OCI-LY1 (cell line): Measurements from ENCODE around the gene SYF2.
A peak's percentile ranks its signal among the peaks of the same experiment; 100 is the strongest.

Experiments used
- H2AFZ ChIP-seq: fragments of 200-600 bp; sonication (generic), shearing (Covaris generic); 2 replicates; pipeline ENCODE4 v1.6.0; 2014; ENCODE audit warnings: antibody characterized with exemption, mild to moderate bottlenecking, low read length
- H3F3A ChIP-seq: fragments of 200-600 bp; sonication (generic), shearing (Covaris generic); 2 replicates; pipeline ENCODE4 v1.6.0; 2014; ENCODE audit warnings: mild to moderate bottlenecking, antibody characterized with exemption, low read length, moderate library complexity; ENCODE audit not compliant: insufficient read depth
- H3K27ac ChIP-seq: fragments of 200-600 bp; sonication (generic); 2 replicates; pipeline ENCODE4 v1.5.1; 2014; ENCODE audit warnings: low read length, mixed run types, mild to moderate bottlenecking, low read depth; ENCODE audit not compliant: poor library complexity, severe bottlenecking
- H3K27me3 ChIP-seq: fragments of 200-600 bp; sonication (generic); 2 replicates; pipeline ENCODE4 v1.6.0; 2014; ENCODE audit warnings: antibody characterized with exemption, mild to moderate bottlenecking, low read length, moderate library complexity; ENCODE audit not compliant: insufficient read depth
- H3K36me3 ChIP-seq: fragments of 200-600 bp; sonication (generic); 2 replicates; pipeline ENCODE4 v1.6.1; 2014; ENCODE audit warnings: mild to moderate bottlenecking, antibody characterized with exemption, low read length, moderate library complexity, mixed read lengths; ENCODE audit not compliant: insufficient read depth
- H3K4me1 ChIP-seq: fragments of 200-600 bp; sonication (generic); 2 replicates; pipeline ENCODE4 v1.5.1; 2014; ENCODE audit warnings: mild to moderate bottlenecking, low read length, moderate library complexity; ENCODE audit not compliant: insufficient read depth, severe bottlenecking
- H3K4me2 ChIP-seq: fragments of 200-600 bp; sonication (generic), shearing (Covaris generic); 2 replicates; pipeline ENCODE4 v1.6.1; 2014; ENCODE audit warnings: low read length
- H3K4me3 ChIP-seq: fragments of 200-600 bp; sonication (generic); 2 replicates; pipeline ENCODE4 v1.5.1; 2014; ENCODE audit warnings: low read length, low read depth, mild to moderate bottlenecking, mixed read lengths; ENCODE audit not compliant: poor library complexity, severe bottlenecking
- H3K79me2 ChIP-seq: fragments of 200-600 bp; shearing (Covaris generic); 2 replicates; pipeline ENCODE4 v1.6.1; 2016; ENCODE audit warnings: mixed run types, low read length, mixed read lengths; ENCODE audit not compliant: insufficient read depth
- H3K9ac ChIP-seq: fragments of 200-600 bp; sonication (generic), shearing (Covaris generic); 2 replicates; pipeline ENCODE4 v1.6.1; 2014; ENCODE audit warnings: mild to moderate bottlenecking, low read length, mixed read lengths
- H3K9me2 ChIP-seq: fragments of 200-600 bp; sonication (generic), shearing (Covaris generic); 2 replicates; pipeline ENCODE4 v1.6.1; 2014; ENCODE audit warnings: low read depth, mild to moderate bottlenecking, low read length, mixed read lengths
- H3K9me3 ChIP-seq: fragments of 200-600 bp; shearing (Covaris generic); 2 replicates; pipeline ENCODE4 v1.6.1; 2014; ENCODE audit warnings: low read length, mixed read lengths
- H4K20me1 ChIP-seq: fragments of 200-600 bp; sonication (generic), shearing (Covaris generic); 2 replicates; pipeline ENCODE4 v1.6.0; 2016; ENCODE audit warnings: mild to moderate bottlenecking, low read length; ENCODE audit not compliant: insufficient read depth
- CTCF ChIP-seq: fragments of 200-600 bp; sonication (generic), shearing (Covaris generic); IDR thresholded peaks from 2 replicates; pipeline ENCODE4 v1.5.1; 2017; ENCODE audit warnings: mild to moderate bottlenecking, antibody characterized with exemption, low read length, moderate library complexity, mixed read lengths
- EZH2 ChIP-seq: fragments of 200-600 bp; sonication (generic), shearing (Covaris generic); IDR thresholded peaks from 2 replicates; pipeline ENCODE4 v1.8.0; 2017; ENCODE audit warnings: borderline replicate concordance, mixed run types, mild to moderate bottlenecking, antibody characterized with exemption, low read length, moderate library complexity, mixed read lengths

Gene SYF2

GRCh38 chr1:25253911-25254310 is 21.6 kb upstream of the SYF2 start:
- Histone ChIP-seq H3K9ac (no peak overlapping the region), H3K4me2 (no peak overlapping the region), H3F3A (no peaks in the 10 kb centered on the region), H3K4me1 (no peaks in the 10 kb centered on the region), H2AFZ (no peak overlapping the region), H3K4me3 (no peak overlapping the region), H3K79me2 (no peaks in the 10 kb centered on the region), H3K36me3 (no peaks in the 10 kb centered on the region), H3K27ac (no peak overlapping the region), H4K20me1 (no peaks in the 10 kb centered on the region), H3K9me3 (no peaks in the 10 kb centered on the region), H3K9me2 (no peaks in the 10 kb centered on the region), H3K27me3 (no peaks in the 10 kb centered on the region)
- TF ChIP-seq EZH2 (no peak), CTCF (no peak)

GRCh38 chr1:25247829-25248754 is 15.8 kb upstream of the SYF2 start:
- Histone ChIP-seq H3K27ac (peak overlapping the region; percentile 81), H3F3A (0 out of 2 replicates have a peak, but pooled peaks cover 6% of the 10 kb centered on the region), H3K9ac (peak overlapping the region; percentile 87), H3K36me3 (peaks cover 34% of the 10 kb centered on the region), H4K20me1 (peaks cover 2% of the 10 kb centered on the region; the same call in 1 of the 2 replicates), H3K4me3 (peak overlapping the region; percentile 84), H3K9me3 (no peaks in the 10 kb centered on the region), H3K79me2 (peaks cover 24% of the 10 kb centered on the region), H3K27me3 (no peaks in the 10 kb centered on the region), H3K4me1 (peaks cover 21% of the 10 kb centered on the region), H3K4me2 (peak overlapping the region; percentile 77), H3K9me2 (no peaks in the 10 kb centered on the region), H2AFZ (no peak overlapping the region)
- TF ChIP-seq EZH2 (no peak), CTCF (peak; percentile 48)

GRCh38 chr1:25247024-25247828 is 14.9 kb upstream of the SYF2 start, which contains the start of gene RSRP1:
TSS of gene RSRP1 (minus strand) at chr1:25247454. CDS start at chr1:25246963, 491 bp downstream.
- peak within 1 kb of the TSS; percentile 77 for H3K4me2 ChIP-seq
- peaks cover 24% of the 10 kb centered on the region for H3K79me2 ChIP-seq
- peak within 1 kb of the TSS; percentile 87 for H3K9ac ChIP-seq
- H3K4me3 ChIP-seq = peak within 1 kb of the TSS; percentile 84
- no peaks in the 10 kb centered on the region for H3K9me2 ChIP-seq
- H3K27ac ChIP-seq = peak within 1 kb of the TSS; percentile 81
- TF ChIP-seq EZH2 = no peak
- TF ChIP-seq CTCF = no peak
- H3F3A ChIP-seq = 0 out of 2 replicates have a peak, but pooled peaks cover 6% of the 10 kb centered on the region
- H3K9me3 ChIP-seq = no peaks in the 10 kb centered on the region
- H3K4me1 ChIP-seq = peaks cover 21% of the 10 kb centered on the region
- H4K20me1 ChIP-seq = peaks cover 2% of the 10 kb centered on the region; the same call in 1 of the 2 replicates
- H3K36me3 ChIP-seq = peaks cover 43% of the 10 kb centered on the region
- no peaks in the 10 kb centered on the region for H3K27me3 ChIP-seq
- H2AFZ ChIP-seq = no peak within 1 kb of the TSS
